Measurements from ENCODE around the gene SPIB. TPM values are rescaled to one million over a fixed set of nuclear protein-coding genes. Genes with fewer than 3 reads are reported as not detected.

Gene SPIB
- total RNA-seq, 1 donor from 2014 or later: not detected

- TF ChIP-seq, protein P1, sequence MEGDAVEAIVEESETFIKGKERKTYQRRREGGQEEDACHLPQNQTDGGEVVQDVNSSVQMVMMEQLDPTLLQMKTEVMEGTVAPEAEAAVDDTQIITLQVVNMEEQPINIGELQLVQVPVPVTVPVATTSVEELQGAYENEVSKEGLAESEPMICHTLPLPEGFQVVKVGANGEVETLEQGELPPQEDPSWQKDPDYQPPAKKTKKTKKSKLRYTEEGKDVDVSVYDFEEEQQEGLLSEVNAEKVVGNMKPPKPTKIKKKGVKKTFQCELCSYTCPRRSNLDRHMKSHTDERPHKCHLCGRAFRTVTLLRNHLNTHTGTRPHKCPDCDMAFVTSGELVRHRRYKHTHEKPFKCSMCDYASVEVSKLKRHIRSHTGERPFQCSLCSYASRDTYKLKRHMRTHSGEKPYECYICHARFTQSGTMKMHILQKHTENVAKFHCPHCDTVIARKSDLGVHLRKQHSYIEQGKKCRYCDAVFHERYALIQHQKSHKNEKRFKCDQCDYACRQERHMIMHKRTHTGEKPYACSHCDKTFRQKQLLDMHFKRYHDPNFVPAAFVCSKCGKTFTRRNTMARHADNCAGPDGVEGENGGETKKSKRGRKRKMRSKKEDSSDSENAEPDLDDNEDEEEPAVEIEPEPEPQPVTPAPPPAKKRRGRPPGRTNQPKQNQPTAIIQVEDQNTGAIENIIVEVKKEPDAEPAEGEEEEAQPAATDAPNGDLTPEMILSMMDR (conservative IDR thresholded peaks at IDR 0.05; ENCODE audit: low read depth, low read length): no peak
- no peak for DNase-seq (ENCODE audit: low read depth)
These were observed 37.3 kb downstream of the SPIB start for GRCh38 chr19:50455992-50456391.

GRCh38 chr19:50457300-50457699 lies 38.6 kb downstream of the SPIB start:
- DNase-seq (ENCODE audit: low read depth): no peak
- TF ChIP-seq, protein P1 (conservative IDR thresholded peaks at IDR 0.05; ENCODE audit: low read depth, low read length): no peak
- no peak overlapping the region for H3K4me3 ChIP-seq (ENCODE audit: low read depth, low read length)

More at GRCh38 chr19:50455992-50456391, 37.3 kb downstream of the SPIB start:
- no peak overlapping the region for H3K4me3 ChIP-seq (ENCODE audit: low read depth, low read length)

GRCh38 chr19:50458396-50459066 lies 39.8 kb downstream of the SPIB start:
- no peak for DNase-seq (ENCODE audit: low read depth)
- TF ChIP-seq, protein P1 (conservative IDR thresholded peaks at IDR 0.05; ENCODE audit: low read depth, low read length): no peak
- H3K4me3 ChIP-seq (ENCODE audit: low read depth, low read length): no peak overlapping the region

DNA sequence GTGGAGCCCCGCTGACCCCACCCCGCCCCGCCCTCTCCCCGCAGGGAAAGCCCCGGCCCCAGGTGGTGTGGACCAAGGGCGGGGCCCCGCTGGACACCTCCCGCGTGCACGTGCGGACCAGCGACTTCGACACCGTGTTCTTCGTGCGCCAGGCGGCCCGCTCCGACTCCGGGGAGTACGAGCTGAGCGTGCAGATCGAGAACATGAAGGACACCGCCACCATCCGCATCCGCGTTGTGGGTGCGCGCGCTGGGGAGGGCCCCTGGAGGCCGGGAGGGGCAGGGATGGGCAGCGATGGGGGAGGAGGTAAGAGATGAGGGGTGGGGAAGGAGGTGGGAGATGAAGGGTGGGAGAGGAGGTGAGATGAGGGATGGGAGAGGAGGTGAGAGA lies 40.3 kb downstream of the SPIB start:
- H3K4me3 ChIP-seq (ENCODE audit: low read depth, low read length): no peak overlapping the region
- TF ChIP-seq, protein P1 (conservative IDR thresholded peaks at IDR 0.05; ENCODE audit: low read depth, low read length): no peak
- DNase-seq (ENCODE audit: low read depth): no peak

DNA sequence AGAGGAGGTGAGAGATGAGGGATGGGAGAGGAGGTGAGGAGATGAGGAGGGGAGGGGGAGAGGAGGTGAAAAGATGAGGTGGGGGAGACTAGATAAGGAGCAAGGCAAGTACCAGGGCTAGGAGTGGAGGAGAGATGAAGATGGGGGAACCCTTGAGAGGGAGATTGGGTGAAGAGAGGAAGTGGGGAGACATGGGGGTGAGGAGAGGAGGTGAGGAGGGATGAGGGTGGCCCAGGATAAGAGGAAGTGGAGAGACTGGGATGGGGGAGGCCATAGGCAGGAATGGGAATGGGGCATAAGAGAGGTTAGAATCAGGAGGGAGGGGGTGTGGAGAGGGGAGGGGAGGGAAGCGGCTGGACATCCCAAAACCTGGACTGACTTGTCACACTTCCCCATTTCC lies 40.9 kb downstream of the SPIB start:
- TF ChIP-seq, protein P1 (conservative IDR thresholded peaks at IDR 0.05; ENCODE audit: low read depth, low read length): no peak
- H3K4me3 ChIP-seq (ENCODE audit: low read depth, low read length): no peak overlapping the region
- no peak for DNase-seq (ENCODE audit: low read depth)

- no peak overlapping the region for H3K4me3 ChIP-seq (ENCODE audit: low read depth, low read length)
- DNase-seq (ENCODE audit: low read depth): peak; percentile 92
- TF ChIP-seq, protein P1 (conservative IDR thresholded peaks at IDR 0.05; ENCODE audit: low read depth, low read length): peak; percentile 59
These were observed 41.5 kb downstream of the SPIB start for GRCh38 chr19:50460161-50460765.
